Measurements from ENCODE around the gene DZANK1. TPM values are rescaled to one million over a fixed set of nuclear protein-coding genes. Genes with fewer than 3 reads are reported as not detected.
"Not testable (repeated sequence)": the region's sequence is repeated elsewhere in the genome, so short reads cannot be mapped to it uniquely, and the experiment has no call there.

The DZANK1 gene
- total RNA-seq, 8 experiments from 2014 or later = 1.0 to 7.2 (median 4.4) TPM

DNA sequence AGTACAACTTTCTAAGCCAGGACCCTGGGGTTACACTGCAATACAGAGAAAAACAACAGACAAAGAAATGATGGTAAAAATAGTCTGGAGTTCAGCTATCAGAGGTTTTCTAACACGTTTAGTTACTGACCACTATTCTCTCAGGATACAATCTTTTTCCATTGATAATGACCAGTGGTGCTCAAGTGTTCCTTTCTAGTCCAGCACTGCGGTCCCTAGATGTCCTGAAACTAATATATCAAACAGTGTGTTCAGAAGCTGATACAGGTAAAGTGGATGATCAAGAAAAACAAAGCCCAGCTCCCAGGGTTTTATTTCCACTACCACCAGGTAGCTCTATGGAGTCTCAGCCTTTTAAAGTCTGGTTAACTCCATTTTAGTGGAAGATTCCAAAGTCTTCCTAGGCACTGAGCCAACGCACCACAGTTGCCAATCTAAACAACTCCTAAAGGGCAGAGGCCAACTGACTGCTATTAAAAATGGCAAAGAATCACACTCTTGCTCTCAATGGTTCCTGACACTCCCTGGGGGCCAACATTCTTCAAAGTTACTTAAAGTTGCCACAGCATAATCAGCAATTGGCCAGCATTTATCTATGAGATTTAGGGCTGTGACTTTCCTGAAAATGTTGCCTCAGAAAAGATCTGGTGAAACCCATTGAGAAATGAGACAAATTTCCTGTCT lies 38.2 kb downstream of the DZANK1 start:
- H3K4me3 ChIP-seq = no peak overlapping the region
- ATAC-seq (replicated peaks in 6 of 8) = no peak
- no peak overlapping the region for H3K27ac ChIP-seq
- no peaks in the 10 kb centered on the region for H3K4me1 ChIP-seq (replicated peaks in 1 of 2)
- WGBS, 10 experiments = 42 to 100% (median 83%) methylated on average over 1 to 3 of the region's 3 CpGs; no CpG with 5 or more reads in 1 of the 10 experiments
- in situ Hi-C loops (cut with MboI; ENCODE audit: low pct_unique_long_range_greater_than_20kb in 2 of 9, low sequenced_read_pairs in 9 of 9, unreplicated experiment in 9 of 9) = no loop called here

GRCh38 chr20:18427214-18427613 lies 39.6 kb downstream of the DZANK1 start:
- H3K4me1 ChIP-seq (replicated peaks in 1 of 2) = no peaks in the 10 kb centered on the region
- in situ Hi-C loops (cut with MboI; ENCODE audit: low pct_unique_long_range_greater_than_20kb in 2 of 9, low sequenced_read_pairs in 9 of 9, unreplicated experiment in 9 of 9) = no loop called here
- no peak overlapping the region for H3K27ac ChIP-seq
- H3K4me3 ChIP-seq = no peak overlapping the region
- no peak for ATAC-seq (replicated peaks in 6 of 8)
- 43 to 100% (median 88%) methylated on average over 1 to 2 of the region's 2 CpGs; no CpG with 5 or more reads in 1 of the 10 experiments for WGBS, 10 experiments

GRCh38 chr20:18421608-18422007 lies 45.2 kb downstream of the DZANK1 start:
- no peaks in the 10 kb centered on the region for H3K4me1 ChIP-seq (replicated peaks in 1 of 2)
- H3K27ac ChIP-seq = no peak overlapping the region
- no peak for ATAC-seq (replicated peaks in 6 of 8)
- H3K4me3 ChIP-seq = no peak overlapping the region
- in situ Hi-C loops (cut with MboI; ENCODE audit: low pct_unique_long_range_greater_than_20kb in 2 of 9, low sequenced_read_pairs in 9 of 9, unreplicated experiment in 9 of 9) = no loop called here

DNA sequence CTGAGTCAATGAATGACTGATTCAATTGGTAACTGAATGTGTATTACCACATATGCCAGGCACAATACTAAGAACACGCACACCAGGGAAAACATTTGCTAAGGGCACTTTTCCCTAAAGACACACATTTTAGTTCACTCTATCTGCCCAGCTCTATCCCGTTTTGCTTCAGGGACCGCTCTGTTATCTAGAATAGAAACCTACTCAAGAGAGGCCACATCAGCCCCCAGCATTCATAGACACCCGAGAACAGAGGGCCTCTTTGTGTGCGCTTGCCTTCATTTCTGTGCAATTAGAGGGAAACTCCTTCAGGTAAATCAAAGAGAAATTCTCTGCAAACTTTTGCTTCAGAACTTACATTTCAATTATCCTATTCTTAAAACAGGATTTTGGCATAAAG lies 50.3 kb downstream of the DZANK1 start:
- no peak for ATAC-seq (replicated peaks in 6 of 8)
- H3K4me3 ChIP-seq = no peak overlapping the region
- 63 to 100% (median 80%) methylated on average over 1 to 5 of the region's 5 CpGs; no CpG with 5 or more reads in 1 of the 10 experiments for WGBS, 10 experiments
- H3K4me1 ChIP-seq (replicated peaks in 1 of 2) = peaks cover 0 to 2% of the 10 kb centered on the region in 2 donors
- no peak overlapping the region for H3K27ac ChIP-seq
- in situ Hi-C loops (cut with MboI; ENCODE audit: low pct_unique_long_range_greater_than_20kb in 2 of 9, low sequenced_read_pairs in 9 of 9, unreplicated experiment in 9 of 9) = no loop called here

DNA sequence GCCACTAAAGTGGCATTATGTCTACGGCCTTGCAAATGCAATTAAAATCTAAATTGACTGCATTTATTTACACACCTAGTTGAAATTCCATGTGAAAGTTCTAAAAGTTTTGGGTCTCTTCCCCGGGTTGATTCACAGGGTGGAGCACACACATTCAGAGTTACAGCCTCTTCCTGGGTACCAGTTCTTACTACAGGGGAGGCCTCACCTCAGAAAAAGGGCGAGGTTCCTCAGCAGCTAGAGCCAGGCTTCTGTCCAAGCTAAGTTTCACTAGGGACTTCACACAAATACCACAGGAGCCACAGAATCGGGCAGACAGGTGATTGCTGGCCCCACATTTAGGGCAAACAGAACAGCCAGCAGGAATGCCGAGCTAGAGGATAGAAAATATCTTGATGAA lies 52.7 kb downstream of the DZANK1 start:
- Histone ChIP-seq H3K4me3 (no peak overlapping the region), H3K4me1 (replicated peaks in 1 of 2) (peaks cover 0 to 2% of the 10 kb centered on the region in 2 donors), H3K27ac (no peak overlapping the region)
- peak in 1 of 8 experiments; percentile 26 for ATAC-seq (replicated peaks in 6 of 8)
- in situ Hi-C loops (cut with MboI; ENCODE audit: low pct_unique_long_range_greater_than_20kb in 2 of 9, low sequenced_read_pairs in 9 of 9, unreplicated experiment in 9 of 9) = no loop called here
- WGBS, 10 experiments = 0 to 100% (median 81%) methylated on average over 1 to 4 of the region's 5 CpGs; no CpG with 5 or more reads in 1 of the 10 experiments

DNA sequence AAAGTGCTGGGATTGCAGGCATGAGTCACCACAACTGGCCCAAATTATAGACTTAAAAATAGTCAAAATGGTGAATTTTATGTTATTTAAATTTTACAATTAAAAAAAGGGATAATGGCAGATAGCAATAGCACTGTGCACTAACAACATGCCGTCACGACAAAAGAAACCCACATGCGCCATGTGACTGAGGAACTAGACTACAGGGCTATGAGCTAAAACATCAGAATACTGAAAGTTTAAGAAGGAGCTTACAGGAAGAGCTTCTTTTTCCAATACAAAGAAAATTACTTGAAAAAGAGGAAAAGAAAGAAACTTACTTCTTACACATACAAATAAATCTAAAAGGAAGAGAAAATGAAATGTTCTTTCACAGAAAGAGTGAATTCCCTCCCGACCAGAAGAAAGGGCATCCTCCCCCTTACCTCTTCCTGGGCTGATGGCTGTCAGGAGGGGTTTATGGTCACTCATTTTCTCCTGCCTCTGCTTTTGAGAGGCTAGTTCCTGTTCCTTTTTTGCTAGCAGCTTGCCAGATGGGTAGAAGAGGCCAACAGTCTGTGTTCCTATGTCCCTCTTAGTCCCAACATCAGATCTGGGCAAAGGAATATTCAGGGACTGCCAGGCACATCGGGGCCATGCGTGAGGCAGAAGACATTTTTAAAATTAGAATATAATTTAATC lies 54.5 kb downstream of the DZANK1 start:
- no peak for ATAC-seq (replicated peaks in 6 of 8)
- in situ Hi-C loops (cut with MboI; ENCODE audit: low pct_unique_long_range_greater_than_20kb in 2 of 9, low sequenced_read_pairs in 9 of 9, unreplicated experiment in 9 of 9) = no loop called here
- no peak overlapping the region for H3K27ac ChIP-seq
- WGBS, 10 experiments = 79 to 100% (median 89%) methylated on average over 2 to 6 of the region's 6 CpGs
- H3K4me3 ChIP-seq = no peak overlapping the region
- H3K4me1 ChIP-seq (replicated peaks in 1 of 2) = peaks cover 0 to 2% of the 10 kb centered on the region in 2 donors

- ATAC-seq (replicated peaks in 6 of 8) = no peak
- no peak overlapping the region for H3K4me3 ChIP-seq
- in situ Hi-C loops (cut with MboI; ENCODE audit: low pct_unique_long_range_greater_than_20kb in 2 of 9, low sequenced_read_pairs in 9 of 9, unreplicated experiment in 9 of 9) = no loop called here
- no peaks in the 10 kb centered on the region for H3K4me1 ChIP-seq (replicated peaks in 1 of 2)
- WGBS, 10 experiments = 60 to 100% (median 85%) methylated on average over 1 to 8 of the region's 8 CpGs; no CpG with 5 or more reads in 4 of the 10 experiments
- H3K27ac ChIP-seq = no peak overlapping the region
Observed at GRCh38 chr20:18405826-18406225, 61.0 kb downstream of the DZANK1 start.

DNA sequence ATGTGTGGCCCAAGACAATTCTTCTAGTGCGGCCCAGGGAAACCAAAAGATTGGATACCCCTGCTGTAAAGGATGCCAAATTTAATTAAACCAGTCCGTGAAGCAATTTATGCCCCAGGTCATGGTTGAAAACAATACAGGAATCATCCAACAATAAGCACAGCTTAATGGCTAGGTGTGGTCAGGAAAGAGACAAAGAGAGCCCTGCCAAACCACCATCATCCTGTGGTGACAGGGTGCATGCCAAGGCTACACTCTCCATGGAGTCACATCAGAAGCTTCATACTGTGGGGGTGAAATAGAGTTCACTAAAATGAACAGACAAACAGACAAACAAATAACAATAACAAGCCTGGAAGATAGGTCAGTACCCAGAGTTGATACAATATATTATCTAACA lies 62.7 kb downstream of the DZANK1 start:
- H3K4me1 ChIP-seq (replicated peaks in 1 of 2) = no peaks in the 10 kb centered on the region
- no peak overlapping the region for H3K4me3 ChIP-seq
- WGBS, 10 experiments = 40 to 100% (median 80%) methylated on average over 1 to 2 of the region's 2 CpGs; no CpG with 5 or more reads in 4 of the 10 experiments
- no peak for ATAC-seq (replicated peaks in 6 of 8)
- no peak overlapping the region for H3K27ac ChIP-seq
- in situ Hi-C loops (cut with MboI; ENCODE audit: low pct_unique_long_range_greater_than_20kb in 2 of 9, low sequenced_read_pairs in 9 of 9, unreplicated experiment in 9 of 9) = no loop called here

DNA sequence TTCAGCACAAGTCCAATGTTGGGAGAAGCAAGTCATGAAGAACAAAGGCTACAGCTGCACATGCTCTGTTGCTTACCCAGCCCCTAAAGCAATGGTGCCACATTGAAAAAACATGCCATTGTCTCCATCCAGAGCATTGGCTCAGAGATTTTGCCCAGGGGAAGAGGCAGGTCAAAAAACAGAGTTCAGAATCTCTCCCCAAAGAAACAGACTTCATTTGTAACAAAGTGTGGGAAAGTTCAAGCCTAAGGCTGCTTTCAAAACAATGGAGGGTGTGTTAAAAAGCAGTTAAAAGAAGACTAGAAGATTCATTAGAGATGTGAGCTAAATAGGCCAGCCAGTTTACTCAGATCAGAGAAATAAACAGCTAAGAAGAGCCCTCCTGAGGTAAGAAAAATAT lies 63.6 kb downstream of the DZANK1 start:
- H3K27ac ChIP-seq = no peak overlapping the region
- H3K4me1 ChIP-seq (replicated peaks in 1 of 2) = no peaks in the 10 kb centered on the region
- in situ Hi-C loops (cut with MboI; ENCODE audit: low pct_unique_long_range_greater_than_20kb in 2 of 9, low sequenced_read_pairs in 9 of 9, unreplicated experiment in 9 of 9) = no loop called here
- no peak for ATAC-seq (replicated peaks in 6 of 8)
- H3K4me3 ChIP-seq = no peak overlapping the region

GRCh38 chr20:18401305-18401704 lies 65.5 kb downstream of the DZANK1 start:
- ATAC-seq (replicated peaks in 6 of 8) = no peak
- Histone ChIP-seq H3K4me1 (replicated peaks in 1 of 2) (no peaks in the 10 kb centered on the region), H3K4me3 (no peak overlapping the region), H3K27ac (no peak overlapping the region)
- in situ Hi-C loops (cut with MboI; ENCODE audit: low pct_unique_long_range_greater_than_20kb in 2 of 9, low sequenced_read_pairs in 9 of 9, unreplicated experiment in 9 of 9) = no loop called here
- 56 to 100% (median 86%) methylated on average over 1 to 3 of the region's 3 CpGs; no CpG with 5 or more reads in 3 of the 10 experiments for WGBS, 10 experiments

DNA sequence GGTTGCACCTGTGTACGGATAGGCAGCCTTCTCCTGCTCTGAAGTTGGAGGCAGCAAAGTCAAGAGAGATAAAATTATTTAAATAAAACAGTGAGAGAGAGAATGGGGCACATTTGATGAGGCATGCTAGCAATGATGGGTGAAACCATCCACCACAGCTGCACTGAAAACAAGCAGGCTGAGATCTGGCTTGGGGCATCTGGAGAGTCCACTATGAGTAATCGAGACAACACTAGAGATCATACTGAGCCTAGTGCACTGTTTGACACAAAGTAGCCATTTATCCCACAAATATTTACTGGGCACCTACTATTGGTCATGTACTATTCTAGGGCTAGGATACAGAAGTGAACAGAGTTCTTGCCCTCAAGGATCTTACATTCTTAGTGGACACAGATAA lies 66.4 kb downstream of the DZANK1 start:
- no peak overlapping the region for H3K4me3 ChIP-seq
- H3K27ac ChIP-seq = no peak overlapping the region
- in situ Hi-C loops (cut with MboI; ENCODE audit: low pct_unique_long_range_greater_than_20kb in 2 of 9, low sequenced_read_pairs in 9 of 9, unreplicated experiment in 9 of 9) = no loop called here
- no peak for ATAC-seq (replicated peaks in 6 of 8)
- WGBS, 10 experiments = 0 to 100% (median 96%) methylated on average over 1 to 2 of the region's 2 CpGs; no CpG with 5 or more reads in 2 of the 10 experiments
- no peaks in the 10 kb centered on the region for H3K4me1 ChIP-seq (replicated peaks in 1 of 2)

DNA sequence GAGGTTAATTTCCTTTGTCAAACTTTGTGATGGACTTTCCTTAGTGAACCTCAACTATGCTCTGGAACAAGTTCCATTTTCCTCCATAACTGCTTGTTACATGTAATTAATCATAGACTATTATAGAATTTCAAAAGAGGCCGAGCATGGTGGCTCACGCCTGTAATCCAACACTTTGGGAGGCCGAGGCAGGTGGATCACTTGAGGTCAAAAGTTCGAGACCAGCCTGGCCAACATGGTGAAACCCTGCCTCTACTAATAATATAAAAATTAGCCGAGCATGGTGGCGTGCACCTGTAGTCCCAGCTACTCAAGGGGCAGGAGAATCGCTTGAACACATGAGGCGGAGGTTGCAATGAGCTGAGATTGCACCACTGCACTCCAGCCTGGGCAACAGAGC lies 68.1 kb downstream of the DZANK1 start:
- H3K4me3 ChIP-seq; ATAC-seq (replicated peaks in 6 of 8); in situ Hi-C loops (cut with MboI; ENCODE audit: low pct_unique_long_range_greater_than_20kb in 2 of 9, low sequenced_read_pairs in 9 of 9, unreplicated experiment in 9 of 9); H3K4me1 ChIP-seq (replicated peaks in 1 of 2); H3K27ac ChIP-seq: not testable (repeated sequence)
- 68 to 100% (median 90%) methylated on average over 1 to 7 of the region's 8 CpGs; no CpG with 5 or more reads in 1 of the 10 experiments for WGBS, 10 experiments

GRCh38 chr20:18397030-18397429 lies 69.8 kb downstream of the DZANK1 start:
- in situ Hi-C loops (cut with MboI; ENCODE audit: low pct_unique_long_range_greater_than_20kb in 2 of 9, low sequenced_read_pairs in 9 of 9, unreplicated experiment in 9 of 9) = no loop called here
- no peak for ATAC-seq (replicated peaks in 6 of 8)
- 30 to 100% (median 92%) methylated on average over 1 to 4 of the region's 4 CpGs; no CpG with 5 or more reads in 1 of the 10 experiments for WGBS, 10 experiments
- H3K27ac ChIP-seq = no peak overlapping the region
- no peak overlapping the region for H3K4me3 ChIP-seq
- H3K4me1 ChIP-seq (replicated peaks in 1 of 2) = no peaks in the 10 kb centered on the region

- no peaks in the 10 kb centered on the region for H3K4me1 ChIP-seq (replicated peaks in 1 of 2)
- whole genome bisulfite sequencing, 10 experiments = 20 to 100% (median 73%) methylated on average over 1 of the region's 1 CpG; no CpG with 5 or more reads in 1 of the 10 experiments
- in situ Hi-C loops (cut with MboI; ENCODE audit: low pct_unique_long_range_greater_than_20kb in 2 of 9, low sequenced_read_pairs in 9 of 9, unreplicated experiment in 9 of 9) = no loop called here
- no peak for ATAC-seq (replicated peaks in 6 of 8)
- no peak overlapping the region for H3K4me3 ChIP-seq
- no peak overlapping the region for H3K27ac ChIP-seq
Observed at GRCh38 chr20:18395544-18395943, 71.3 kb downstream of the DZANK1 start.

Data from motor neuron (in vitro differentiated cells).